Body of pancreas (tissue), 4 donors: ENCODE results near the gene ACTA2.

ENCODE experiments used
- POLR2A ChIP-seq, 3 donors: fragments of 450-650 bp; IDR thresholded peaks; one replicate each; pipeline ENCODE4 v1.6.1; 2016; ENCODE audit warnings: antibody characterized with exemption in 3 of 3, mild to moderate bottlenecking in 2 of 3
- TF ChIP-seq, protein P1 (sequence below), 7 experiments: fragments of 450-650 bp in 4 of 7; fragments of 200-600 bp in 3 of 7; sonication (generic) in 3 of 7; IDR thresholded peaks; one replicate each; pipeline ENCODE4 v1.5.1; 2016 to 2019; ENCODE audit warnings: antibody characterized with exemption in 7 of 7

- TF ChIP-seq POLR2A (IDR thresholded peaks at IDR 0.05), result no peak
- TF ChIP-seq, protein P1, sequence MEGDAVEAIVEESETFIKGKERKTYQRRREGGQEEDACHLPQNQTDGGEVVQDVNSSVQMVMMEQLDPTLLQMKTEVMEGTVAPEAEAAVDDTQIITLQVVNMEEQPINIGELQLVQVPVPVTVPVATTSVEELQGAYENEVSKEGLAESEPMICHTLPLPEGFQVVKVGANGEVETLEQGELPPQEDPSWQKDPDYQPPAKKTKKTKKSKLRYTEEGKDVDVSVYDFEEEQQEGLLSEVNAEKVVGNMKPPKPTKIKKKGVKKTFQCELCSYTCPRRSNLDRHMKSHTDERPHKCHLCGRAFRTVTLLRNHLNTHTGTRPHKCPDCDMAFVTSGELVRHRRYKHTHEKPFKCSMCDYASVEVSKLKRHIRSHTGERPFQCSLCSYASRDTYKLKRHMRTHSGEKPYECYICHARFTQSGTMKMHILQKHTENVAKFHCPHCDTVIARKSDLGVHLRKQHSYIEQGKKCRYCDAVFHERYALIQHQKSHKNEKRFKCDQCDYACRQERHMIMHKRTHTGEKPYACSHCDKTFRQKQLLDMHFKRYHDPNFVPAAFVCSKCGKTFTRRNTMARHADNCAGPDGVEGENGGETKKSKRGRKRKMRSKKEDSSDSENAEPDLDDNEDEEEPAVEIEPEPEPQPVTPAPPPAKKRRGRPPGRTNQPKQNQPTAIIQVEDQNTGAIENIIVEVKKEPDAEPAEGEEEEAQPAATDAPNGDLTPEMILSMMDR (IDR thresholded peaks at IDR 0.05), result no peak
Observed at GRCh38 chr10:88933564-88933963, 19.0 kb downstream of the ACTA2 start.
